ENCODE measurements around the gene PPP1R7. TPM values are rescaled to one million over a fixed set of nuclear protein-coding genes. Genes with fewer than 3 reads are reported as not detected.

The PPP1R7 gene
- total and polyA plus RNA-seq, 5 donors from 2014 or later, result 68.0 to 150 (median 106) TPM

- H3K27me3 ChIP-seq (ENCODE audit: control insufficient read depth, insufficient read depth, low read length), result no peaks in the 10 kb centered on the region
- peaks cover 12% of the 10 kb centered on the region for H3K27me3 Mint-ChIP-seq
- no peak overlapping the region for H3K27ac Mint-ChIP-seq
- no peak overlapping the region for H3K4me3 ChIP-seq (ENCODE audit: low read depth, low read length)
- DNase-seq, result no peak
- no peaks in the 10 kb centered on the region for H3K9me3 Mint-ChIP-seq
- no peak overlapping the region for H3K27ac ChIP-seq (ENCODE audit: insufficient read depth, low read length, poor library complexity, severe bottlenecking)
- H3K4me3 Mint-ChIP-seq, result peak overlapping the region in 1 of 4 donors; percentile 19
- no peaks in the 10 kb centered on the region for H3K36me3 ChIP-seq (ENCODE audit: control insufficient read depth, insufficient read depth, low read length)
- peaks cover 1 to 13% (median 7%) of the 10 kb centered on the region in 4 donors for H3K4me1 Mint-ChIP-seq
- no peak for ATAC-seq (ENCODE audit: low read depth in 2 of 2)
- no peaks in the 10 kb centered on the region for H3K9me3 ChIP-seq (ENCODE audit: control insufficient read depth in 2 of 2, low read length in 2 of 2)
- H3K36me3 Mint-ChIP-seq, result no peaks in the 10 kb centered on the region
- H3K4me1 ChIP-seq (ENCODE audit: control insufficient read depth, insufficient read depth, low read length, poor library complexity, severe bottlenecking), result peaks cover 3% of the 10 kb centered on the region
These were observed 63.3 kb downstream of the PPP1R7 start for GRCh38 chr2:241213567-241213966.

GRCh38 chr2:241214209-241214608 is 63.9 kb downstream of the PPP1R7 start:
- no peak for ATAC-seq (ENCODE audit: low read depth in 2 of 2)
- no peaks in the 10 kb centered on the region for H3K9me3 ChIP-seq (ENCODE audit: control insufficient read depth in 2 of 2, low read length in 2 of 2)
- no peak overlapping the region for H3K4me3 ChIP-seq (ENCODE audit: low read depth, low read length)
- Mint-ChIP-seq H3K9me3 (no peaks in the 10 kb centered on the region), H3K4me1 (peaks cover 6 to 20% (median 14%) of the 10 kb centered on the region in 4 donors), H3K27ac (no peak overlapping the region), H3K36me3 (no peaks in the 10 kb centered on the region), H3K27me3 (peaks cover 19% of the 10 kb centered on the region), H3K4me3 (peak overlapping the region in 2 of 4 donors; percentile 19 to 47)
- no peak for DNase-seq
- no peaks in the 10 kb centered on the region for H3K27me3 ChIP-seq (ENCODE audit: control insufficient read depth, insufficient read depth, low read length)
- H3K4me1 ChIP-seq (ENCODE audit: control insufficient read depth, insufficient read depth, low read length, poor library complexity, severe bottlenecking), result peaks cover 7% of the 10 kb centered on the region
- no peak overlapping the region for H3K27ac ChIP-seq (ENCODE audit: insufficient read depth, low read length, poor library complexity, severe bottlenecking)
- no peaks in the 10 kb centered on the region for H3K36me3 ChIP-seq (ENCODE audit: control insufficient read depth, insufficient read depth, low read length)

- H3K4me3 ChIP-seq (ENCODE audit: low read depth, low read length), result no peak overlapping the region
- H3K36me3 ChIP-seq (ENCODE audit: control insufficient read depth, insufficient read depth, low read length), result no peaks in the 10 kb centered on the region
- ATAC-seq (ENCODE audit: low read depth in 2 of 2) (no peak), DNase-seq (no peak)
- peaks cover 22% of the 10 kb centered on the region for H3K27me3 Mint-ChIP-seq
- no peaks in the 10 kb centered on the region for H3K27me3 ChIP-seq (ENCODE audit: control insufficient read depth, insufficient read depth, low read length)
- no peak overlapping the region for H3K4me3 Mint-ChIP-seq
- H3K27ac ChIP-seq (ENCODE audit: insufficient read depth, low read length, poor library complexity, severe bottlenecking), result no peak overlapping the region
- H3K9me3 ChIP-seq (ENCODE audit: control insufficient read depth in 2 of 2, low read length in 2 of 2), result no peaks in the 10 kb centered on the region
- H3K9me3 Mint-ChIP-seq, result no peaks in the 10 kb centered on the region
- H3K27ac Mint-ChIP-seq, result no peak overlapping the region
- no peaks in the 10 kb centered on the region for H3K36me3 Mint-ChIP-seq
- peaks cover 8 to 22% (median 15%) of the 10 kb centered on the region in 4 donors for H3K4me1 Mint-ChIP-seq
- peaks cover 7% of the 10 kb centered on the region for H3K4me1 ChIP-seq (ENCODE audit: control insufficient read depth, insufficient read depth, low read length, poor library complexity, severe bottlenecking)
These were observed 64.5 kb downstream of the PPP1R7 start for GRCh38 chr2:241214766-241215165.

- H3K9me3 Mint-ChIP-seq, result no peaks in the 10 kb centered on the region
- H3K4me3 ChIP-seq (ENCODE audit: low read depth, low read length), result no peak overlapping the region
- no peaks in the 10 kb centered on the region for H3K27me3 ChIP-seq (ENCODE audit: control insufficient read depth, insufficient read depth, low read length)
- no peak for ATAC-seq (ENCODE audit: low read depth in 2 of 2)
- no peaks in the 10 kb centered on the region for H3K36me3 ChIP-seq (ENCODE audit: control insufficient read depth, insufficient read depth, low read length)
- H3K27ac Mint-ChIP-seq, result no peak overlapping the region
- peaks cover 7% of the 10 kb centered on the region for H3K4me1 ChIP-seq (ENCODE audit: control insufficient read depth, insufficient read depth, low read length, poor library complexity, severe bottlenecking)
- H3K4me3 Mint-ChIP-seq, result peak overlapping the region in 2 of 4 donors; percentile 31 to 69
- DNase-seq, result no peak
- no peak overlapping the region for H3K27ac ChIP-seq (ENCODE audit: insufficient read depth, low read length, poor library complexity, severe bottlenecking)
- no peaks in the 10 kb centered on the region for H3K36me3 Mint-ChIP-seq
- peaks cover 8 to 22% (median 15%) of the 10 kb centered on the region in 4 donors for H3K4me1 Mint-ChIP-seq
- H3K27me3 Mint-ChIP-seq, result peaks cover 26% of the 10 kb centered on the region
- no peaks in the 10 kb centered on the region for H3K9me3 ChIP-seq (ENCODE audit: control insufficient read depth in 2 of 2, low read length in 2 of 2)
These were observed 65.2 kb downstream of the PPP1R7 start for GRCh38 chr2:241215421-241215820.

- Histone ChIP-seq H3K4me1 (ENCODE audit: control insufficient read depth, insufficient read depth, low read length, poor library complexity, severe bottlenecking) (peaks cover 7% of the 10 kb centered on the region), H3K9me3 (ENCODE audit: control insufficient read depth in 2 of 2, low read length in 2 of 2) (no peaks in the 10 kb centered on the region), H3K4me3 (ENCODE audit: low read depth, low read length) (no peak overlapping the region), H3K27me3 (ENCODE audit: control insufficient read depth, insufficient read depth, low read length) (no peaks in the 10 kb centered on the region), H3K27ac (ENCODE audit: insufficient read depth, low read length, poor library complexity, severe bottlenecking) (no peak overlapping the region), H3K36me3 (ENCODE audit: control insufficient read depth, insufficient read depth, low read length) (no peaks in the 10 kb centered on the region)
- peaks cover 26% of the 10 kb centered on the region for H3K27me3 Mint-ChIP-seq
- no peaks in the 10 kb centered on the region for H3K36me3 Mint-ChIP-seq
- peaks cover 8 to 22% (median 15%) of the 10 kb centered on the region in 4 donors for H3K4me1 Mint-ChIP-seq
- H3K27ac Mint-ChIP-seq, result peak overlapping the region in 2 of 3 donors; percentile 40 to 59
- no peak for DNase-seq
- H3K9me3 Mint-ChIP-seq, result no peaks in the 10 kb centered on the region
- no peak for ATAC-seq (ENCODE audit: low read depth in 2 of 2)
- peak overlapping the region; percentile 63 to 85 (median 82) for H3K4me3 Mint-ChIP-seq
These were observed 66.0 kb downstream of the PPP1R7 start for GRCh38 chr2:241216211-241216761.

- peaks cover 26% of the 10 kb centered on the region for H3K27me3 Mint-ChIP-seq
- Histone ChIP-seq H3K27me3 (ENCODE audit: control insufficient read depth, insufficient read depth, low read length) (no peaks in the 10 kb centered on the region), H3K4me1 (ENCODE audit: control insufficient read depth, insufficient read depth, low read length, poor library complexity, severe bottlenecking) (peaks cover 7% of the 10 kb centered on the region), H3K36me3 (ENCODE audit: control insufficient read depth, insufficient read depth, low read length) (no peaks in the 10 kb centered on the region), H3K27ac (ENCODE audit: insufficient read depth, low read length, poor library complexity, severe bottlenecking) (no peak overlapping the region), H3K4me3 (ENCODE audit: low read depth, low read length) (no peak overlapping the region), H3K9me3 (ENCODE audit: control insufficient read depth in 2 of 2, low read length in 2 of 2) (no peaks in the 10 kb centered on the region)
- no peaks in the 10 kb centered on the region for H3K9me3 Mint-ChIP-seq
- ATAC-seq (ENCODE audit: low read depth in 2 of 2) (peak; percentile 13 to 28), DNase-seq (peak; percentile 15 to 32 (median 30))
- no peaks in the 10 kb centered on the region for H3K36me3 Mint-ChIP-seq
- H3K4me3 Mint-ChIP-seq, result peak overlapping the region; percentile 79 to 92 (median 85)
- peaks cover 8 to 21% (median 14%) of the 10 kb centered on the region in 4 donors for H3K4me1 Mint-ChIP-seq
- peak overlapping the region in 2 of 3 donors; percentile 36 to 71 for H3K27ac Mint-ChIP-seq
These were observed 67.2 kb downstream of the PPP1R7 start for GRCh38 chr2:241217320-241218031.

- no peaks in the 10 kb centered on the region for H3K9me3 ChIP-seq (ENCODE audit: control insufficient read depth in 2 of 2, low read length in 2 of 2)
- peaks cover 7% of the 10 kb centered on the region for H3K4me1 ChIP-seq (ENCODE audit: control insufficient read depth, insufficient read depth, low read length, poor library complexity, severe bottlenecking)
- H3K4me3 ChIP-seq (ENCODE audit: low read depth, low read length), result peak overlapping the region; percentile 64
- peak overlapping the region; percentile 13 to 78 (median 23) for H3K27ac Mint-ChIP-seq
- no peaks in the 10 kb centered on the region for H3K36me3 Mint-ChIP-seq
- H3K27ac ChIP-seq (ENCODE audit: insufficient read depth, low read length, poor library complexity, severe bottlenecking), result no peak overlapping the region
- peak; percentile 41 to 42 for ATAC-seq (ENCODE audit: low read depth in 2 of 2)
- H3K9me3 Mint-ChIP-seq, result no peaks in the 10 kb centered on the region
- peak; percentile 40 to 58 (median 48) for DNase-seq
- peaks cover 26% of the 10 kb centered on the region for H3K27me3 Mint-ChIP-seq
- H3K36me3 ChIP-seq (ENCODE audit: control insufficient read depth, insufficient read depth, low read length), result no peaks in the 10 kb centered on the region
- H3K4me1 Mint-ChIP-seq, result peaks cover 8 to 25% (median 16%) of the 10 kb centered on the region in 4 donors
- no peaks in the 10 kb centered on the region for H3K27me3 ChIP-seq (ENCODE audit: control insufficient read depth, insufficient read depth, low read length)
- peak overlapping the region; percentile 79 to 93 (median 90) for H3K4me3 Mint-ChIP-seq
These were observed 68.1 kb downstream of the PPP1R7 start for GRCh38 chr2:241218131-241219029.
